NCI-H146 treated with DMSO at 0.1 percent for 48 hours (cell line): ENCODE data around the gene SLC25A21.
"Not testable (repeated sequence)": the region's sequence is repeated elsewhere in the genome, so short reads cannot be mapped to it uniquely, and the experiment has no call there.

Experiments used
- DNase-seq: peaks from one replicate; lab custom pipeline; 2025; ENCODE audit not compliant: unreplicated experiment; lab: John Stamatoyannopoulos, UW

Gene SLC25A21

DNA sequence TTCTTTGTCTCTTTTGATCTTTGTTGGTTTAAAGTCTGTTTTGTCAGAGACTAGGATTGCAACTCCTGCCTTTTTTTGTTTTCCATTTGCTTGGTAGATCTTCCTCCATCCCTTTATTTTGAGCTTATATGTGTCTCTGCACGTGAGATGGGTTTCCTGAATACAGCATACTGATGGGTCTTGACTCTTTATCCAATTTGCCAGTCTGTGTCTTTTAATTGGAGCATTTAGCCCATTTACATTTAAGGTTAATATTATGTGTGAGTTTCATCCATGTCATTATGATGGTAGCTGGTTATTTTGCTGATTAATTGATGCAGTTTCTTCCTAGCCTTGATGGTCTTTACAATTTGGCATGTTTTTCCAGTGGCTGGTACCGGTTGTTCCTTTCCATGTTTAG, 276.1 kb downstream of the SLC25A21 start:
- DNase-seq = not testable (repeated sequence)

DNA sequence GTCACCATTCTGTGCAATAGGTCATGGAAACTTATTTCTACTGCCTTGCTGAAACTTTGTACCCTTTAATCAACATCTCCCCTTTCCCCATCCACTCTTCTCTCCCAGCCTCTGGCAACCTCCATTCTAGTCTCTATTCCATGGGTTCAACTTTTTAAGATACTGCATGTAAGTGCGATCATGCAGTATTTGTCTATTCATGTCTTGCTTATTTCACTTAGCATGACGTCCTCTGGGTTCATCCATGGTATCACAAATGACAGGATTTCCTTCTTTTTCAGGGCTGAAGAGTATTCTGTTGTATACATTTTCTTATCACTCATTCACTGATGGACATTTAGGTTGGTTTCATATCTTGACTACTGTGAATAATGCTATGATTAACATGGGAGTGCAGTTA, 288.4 kb downstream of the SLC25A21 start:
- DNase-seq = no peak

DNA sequence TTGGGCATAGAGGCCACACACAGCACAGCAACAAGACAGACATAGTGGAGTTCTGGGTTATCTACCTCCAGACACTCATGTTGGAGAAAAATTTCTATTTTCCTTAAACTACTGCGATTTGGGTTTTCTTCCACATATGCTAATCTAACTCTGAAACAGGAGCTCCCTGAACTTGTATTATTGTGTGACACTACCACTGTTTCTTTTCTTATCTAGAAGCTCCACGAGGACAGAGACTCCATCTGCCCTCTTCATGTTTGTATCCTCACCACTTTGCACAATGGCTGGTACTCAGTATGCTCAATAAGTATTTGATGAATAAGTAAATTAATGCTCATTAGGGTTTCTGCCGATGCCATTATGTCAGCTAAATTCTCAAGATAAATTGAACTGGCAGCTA, 292.1 kb downstream of the SLC25A21 start:
- peak; percentile 24 for DNase-seq

DNA sequence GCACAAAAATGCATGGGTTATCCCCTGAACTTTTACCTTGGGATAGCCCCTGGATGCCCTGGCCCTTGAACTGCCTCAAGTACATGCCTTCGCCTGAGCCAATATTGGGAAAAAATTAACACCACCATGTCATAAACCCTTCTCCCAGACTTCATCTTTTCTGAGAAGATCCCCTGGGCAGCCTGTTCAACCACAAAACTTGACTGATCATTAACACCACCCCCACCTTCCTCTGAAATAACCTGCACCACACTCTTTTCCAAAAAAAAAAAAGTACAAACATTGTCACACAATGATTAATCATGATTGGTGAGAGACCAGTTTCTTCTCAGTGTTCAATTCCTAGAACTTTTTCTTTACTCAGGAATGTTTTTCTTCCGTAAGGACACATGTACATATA, 292.8 kb downstream of the SLC25A21 start:
- no peak for DNase-seq

DNA sequence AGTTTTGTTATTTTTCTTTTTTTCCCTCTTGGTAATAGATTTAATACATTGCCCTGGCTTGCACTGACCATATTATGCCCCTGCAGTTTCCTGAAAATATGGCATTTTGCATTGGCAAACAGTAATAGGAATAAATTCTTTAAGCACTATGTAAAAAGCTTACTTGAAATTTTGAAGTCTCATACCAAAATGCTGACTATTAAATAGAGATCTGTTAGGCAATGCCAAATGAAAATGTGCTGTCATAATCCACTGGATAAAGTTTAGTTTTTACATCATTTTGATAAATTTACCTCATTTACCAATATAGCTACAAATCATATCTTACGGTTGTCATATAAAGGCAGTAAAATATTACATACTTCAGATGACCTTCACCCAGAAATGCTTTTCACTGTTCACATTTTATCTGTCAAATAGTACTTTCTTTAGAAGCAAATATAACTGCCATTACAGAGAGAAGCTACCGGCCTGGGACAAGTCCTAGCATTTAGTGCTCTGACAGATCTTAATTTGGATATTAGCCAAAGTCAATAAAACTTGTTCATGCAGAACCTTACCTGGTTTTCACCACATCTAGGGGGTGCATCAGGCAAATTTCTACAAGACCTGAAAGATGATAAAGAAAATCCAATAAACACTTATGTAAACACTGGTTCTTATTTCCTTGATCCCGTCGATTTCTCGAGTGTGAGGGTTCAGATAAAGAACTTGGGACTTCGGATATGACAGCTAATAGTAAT, 297.8 kb downstream of the SLC25A21 start:
- DNase-seq = no peak

DNA sequence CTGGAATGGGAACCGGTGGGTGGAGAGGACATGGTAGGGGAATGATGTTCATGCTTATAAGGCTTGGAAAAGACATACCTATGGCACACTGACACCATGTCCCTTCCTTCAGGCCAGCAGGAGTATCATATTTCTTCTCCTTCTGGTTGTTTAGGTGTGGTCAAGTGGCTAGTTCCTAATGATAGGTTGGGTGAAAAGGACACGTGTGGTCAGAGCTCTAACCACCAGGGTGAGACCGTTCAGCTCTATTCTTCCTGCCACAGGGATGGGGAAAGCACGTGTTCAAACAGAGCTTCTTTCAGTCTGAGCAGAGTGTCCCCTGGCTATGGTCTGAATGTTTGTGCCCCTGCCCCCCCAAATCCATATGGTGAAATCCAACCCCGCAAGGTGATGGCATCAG, 301.6 kb downstream of the SLC25A21 start:
- DNase-seq = no peak

DNA sequence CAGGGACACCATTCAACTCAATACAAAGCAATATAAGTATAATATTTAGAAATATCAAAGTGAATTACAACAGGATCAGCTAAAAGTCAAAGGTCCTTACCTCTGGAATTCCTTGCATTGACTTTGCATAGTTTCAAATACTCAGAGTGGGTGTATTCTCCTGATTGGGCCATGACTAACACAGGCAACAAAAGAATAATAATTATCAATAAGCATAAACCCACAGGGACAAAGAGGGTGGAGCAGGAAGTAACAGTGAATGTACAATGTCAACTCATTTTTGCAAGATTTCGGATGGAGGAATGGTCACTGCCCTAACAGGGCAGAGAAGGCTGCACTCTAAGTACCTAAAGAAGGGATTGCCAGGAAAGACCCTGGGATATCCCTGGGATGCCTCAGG, 303.3 kb downstream of the SLC25A21 start:
- no peak for DNase-seq

DNA sequence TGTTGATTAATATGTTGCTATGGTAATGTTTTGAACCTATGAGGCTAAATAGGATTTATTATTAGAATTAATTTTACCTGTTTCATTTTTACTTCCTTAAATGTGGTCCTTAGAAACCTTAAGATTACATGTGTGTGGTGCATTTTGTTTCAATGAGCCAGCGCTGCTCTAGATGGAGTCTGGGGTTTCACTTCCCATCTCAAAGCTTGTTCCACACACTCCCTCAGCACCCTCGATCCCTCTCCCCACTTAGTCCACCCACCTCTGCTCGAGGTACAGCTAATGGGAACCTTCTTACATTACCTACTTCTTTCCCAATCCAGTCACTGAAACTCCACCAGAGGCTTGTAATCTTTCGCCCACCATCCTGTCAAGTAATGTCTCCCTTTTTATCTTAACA, 305.5 kb downstream of the SLC25A21 start:
- no peak for DNase-seq

DNA sequence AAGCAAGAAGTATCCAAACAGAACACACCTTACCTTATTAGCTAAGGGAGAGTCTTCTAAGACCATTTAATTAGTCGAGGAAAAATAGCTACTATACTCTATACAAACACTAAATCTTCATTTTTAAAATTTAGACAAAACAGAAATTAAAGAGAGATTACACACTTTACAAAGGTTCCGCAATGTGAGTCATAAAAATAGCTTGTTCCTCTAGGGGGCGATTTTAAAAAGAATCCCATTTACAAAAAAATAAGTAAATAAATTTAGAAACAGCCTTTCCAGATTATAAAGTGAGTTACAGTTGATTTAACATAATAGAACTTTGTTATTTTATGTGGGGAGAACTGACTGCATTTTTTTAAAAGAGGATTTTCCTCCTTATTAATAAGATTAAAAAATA, 309.1 kb downstream of the SLC25A21 start:
- DNase-seq = no peak

DNA sequence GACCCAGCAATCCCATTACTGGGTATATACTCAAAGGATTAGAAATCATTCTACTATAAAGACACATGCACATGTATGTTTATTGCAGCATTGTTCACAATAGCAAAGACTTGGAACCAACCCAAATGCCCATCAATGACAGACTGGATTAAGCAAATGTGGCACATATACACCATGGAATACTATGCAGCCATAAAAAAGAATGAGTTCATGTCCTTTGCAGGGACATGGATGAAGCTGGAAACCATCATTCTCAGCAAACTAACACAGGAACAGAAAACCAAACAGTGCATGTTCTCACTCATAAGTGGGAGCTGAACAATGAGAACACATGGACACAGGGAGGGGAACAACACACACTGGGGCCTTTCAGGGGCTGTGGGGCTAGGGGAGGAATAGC, 310.2 kb downstream of the SLC25A21 start:
- DNase-seq = not testable (repeated sequence)

DNA sequence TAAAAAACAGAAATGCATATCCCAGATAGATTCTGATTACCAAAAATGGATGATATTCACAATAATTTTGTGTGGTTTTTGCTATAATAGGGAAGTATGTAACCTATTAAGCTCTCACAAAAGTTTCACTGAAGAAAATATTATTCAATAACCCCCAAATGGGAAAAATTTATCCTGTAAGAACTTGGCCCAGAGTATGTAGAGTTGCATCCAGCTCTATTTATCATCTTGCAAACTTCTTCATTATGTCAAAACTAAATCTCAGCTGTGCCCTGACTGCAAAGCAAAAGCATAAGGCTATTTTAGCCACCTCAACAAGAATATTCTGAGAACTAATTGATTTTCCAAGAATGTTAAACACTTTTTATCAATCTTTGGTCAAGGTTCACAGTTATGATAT, 311.6 kb downstream of the SLC25A21 start:
- DNase-seq = no peak

DNA sequence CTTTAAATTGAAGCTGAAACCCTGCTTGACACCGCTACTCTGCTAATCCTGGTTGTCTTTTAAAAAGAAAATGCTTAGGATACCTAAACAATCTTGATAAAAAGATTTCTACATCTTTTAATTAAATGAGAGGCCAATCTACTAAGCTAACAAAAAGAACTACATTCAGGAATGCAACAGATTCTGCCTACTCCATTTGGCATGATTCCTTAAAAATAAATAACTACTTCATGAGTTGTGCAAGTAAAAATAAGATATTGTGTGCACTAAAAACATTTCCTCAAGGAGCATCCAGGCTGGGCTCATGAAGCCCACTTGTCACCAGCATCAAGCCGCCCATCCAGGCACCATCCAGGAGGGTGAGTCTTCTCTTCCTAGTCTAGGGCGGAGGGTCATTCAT, 313.3 kb downstream of the SLC25A21 start:
- no peak for DNase-seq

DNA sequence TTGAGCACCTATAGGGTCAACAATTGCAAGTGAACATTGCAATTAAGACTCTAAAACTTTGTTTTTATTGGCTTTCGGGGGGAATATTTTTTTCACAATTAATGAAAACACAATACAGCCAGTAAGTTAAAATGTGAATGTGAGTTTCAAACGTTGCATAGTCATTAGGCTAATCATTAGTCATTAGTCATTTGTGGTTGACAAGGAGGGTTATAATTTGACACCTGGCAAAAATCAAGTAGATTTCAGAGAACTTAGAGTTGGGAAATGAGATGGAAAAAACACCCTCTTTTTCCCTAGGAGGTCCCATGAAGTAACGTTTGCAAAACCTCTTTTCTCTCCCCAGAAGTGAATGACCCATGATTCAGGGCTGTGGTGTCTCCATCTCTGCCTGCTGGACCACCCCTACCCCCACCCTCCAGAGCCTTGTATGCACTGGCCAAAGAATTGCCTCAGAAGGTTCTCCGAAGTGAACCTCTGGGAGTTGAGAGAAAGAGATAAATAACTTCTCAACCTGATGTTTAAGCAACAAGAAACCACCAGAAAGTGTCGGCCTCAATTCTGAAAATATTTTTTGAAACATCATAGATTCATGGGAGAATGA, 314.5 kb downstream of the SLC25A21 start:
- no peak for DNase-seq

DNA sequence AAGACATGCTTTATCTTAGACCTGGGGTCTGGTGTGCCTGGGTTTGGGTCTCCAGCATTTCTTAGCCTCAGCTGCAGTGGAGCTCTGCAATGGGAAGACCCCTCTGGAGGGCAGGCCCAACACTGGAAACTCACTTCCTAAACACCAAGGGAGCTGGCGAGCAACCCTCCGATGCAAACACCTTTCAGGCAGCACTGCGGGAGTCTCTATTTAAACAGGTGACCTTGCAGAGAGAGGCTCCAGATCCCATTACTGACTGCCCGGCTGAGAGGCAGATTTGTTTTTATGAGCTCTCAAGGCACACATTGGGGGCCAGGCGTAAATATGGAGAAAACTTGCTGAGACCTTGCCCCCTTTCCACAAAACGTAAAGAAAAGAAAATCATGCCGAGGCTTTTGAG, 315.3 kb downstream of the SLC25A21 start:
- peak; percentile 76 for DNase-seq

DNA sequence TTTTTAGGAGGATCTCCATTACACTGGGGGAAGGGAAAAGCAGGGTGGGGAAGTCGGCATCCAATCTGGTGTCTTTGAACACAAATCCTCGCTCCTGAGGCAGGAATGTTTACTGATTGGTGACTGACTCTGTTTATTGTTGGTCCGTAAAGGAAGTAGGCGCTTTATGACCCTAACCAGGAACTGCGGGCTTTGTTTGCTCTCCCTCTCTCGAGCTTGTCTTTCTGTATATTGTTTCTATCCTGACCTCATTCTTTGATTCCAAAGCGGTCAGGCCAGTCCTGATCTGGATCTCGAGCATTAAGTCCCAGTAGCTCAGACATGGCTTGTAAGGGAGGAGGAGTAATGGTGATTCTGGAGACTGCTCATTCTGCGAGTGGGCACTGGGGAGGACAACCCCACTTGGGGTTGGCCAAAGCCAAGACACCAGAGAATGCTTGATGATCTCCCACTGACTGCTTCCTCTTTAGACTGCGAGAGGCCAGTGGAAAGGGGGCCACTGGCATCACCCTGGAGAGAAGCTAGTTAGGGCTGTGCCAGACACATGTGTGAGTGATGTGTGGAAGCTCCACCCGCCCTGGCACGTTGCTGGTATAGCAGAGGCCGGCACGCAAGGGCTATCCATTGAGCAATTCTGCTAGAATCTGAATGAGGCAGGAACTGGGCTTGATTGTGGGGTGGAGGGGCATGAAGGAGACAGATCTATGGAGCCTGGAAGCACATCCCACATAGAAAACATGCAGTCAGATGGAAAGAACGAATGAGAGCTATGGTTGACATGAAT, 316.1 kb downstream of the SLC25A21 start:
- DNase-seq = no peak

DNA sequence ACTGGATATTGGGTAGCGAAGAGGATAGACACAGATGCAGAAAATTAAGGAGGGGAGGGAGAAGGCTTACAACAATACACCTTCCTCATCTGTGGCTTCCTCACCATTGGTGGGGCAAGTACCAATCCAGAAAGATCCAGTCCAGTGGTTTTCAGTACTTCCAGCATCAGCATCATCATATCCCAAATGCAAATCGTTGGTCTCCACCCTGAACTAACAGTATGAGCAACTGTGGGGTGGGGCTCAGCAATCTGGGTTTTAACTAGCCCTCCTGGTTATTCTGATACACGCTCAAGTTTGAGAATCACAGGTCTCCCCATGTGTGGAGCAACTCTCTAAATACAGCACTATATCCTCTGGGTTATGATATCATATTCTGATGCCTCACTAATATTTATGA, 317.0 kb downstream of the SLC25A21 start:
- DNase-seq = no peak

DNA sequence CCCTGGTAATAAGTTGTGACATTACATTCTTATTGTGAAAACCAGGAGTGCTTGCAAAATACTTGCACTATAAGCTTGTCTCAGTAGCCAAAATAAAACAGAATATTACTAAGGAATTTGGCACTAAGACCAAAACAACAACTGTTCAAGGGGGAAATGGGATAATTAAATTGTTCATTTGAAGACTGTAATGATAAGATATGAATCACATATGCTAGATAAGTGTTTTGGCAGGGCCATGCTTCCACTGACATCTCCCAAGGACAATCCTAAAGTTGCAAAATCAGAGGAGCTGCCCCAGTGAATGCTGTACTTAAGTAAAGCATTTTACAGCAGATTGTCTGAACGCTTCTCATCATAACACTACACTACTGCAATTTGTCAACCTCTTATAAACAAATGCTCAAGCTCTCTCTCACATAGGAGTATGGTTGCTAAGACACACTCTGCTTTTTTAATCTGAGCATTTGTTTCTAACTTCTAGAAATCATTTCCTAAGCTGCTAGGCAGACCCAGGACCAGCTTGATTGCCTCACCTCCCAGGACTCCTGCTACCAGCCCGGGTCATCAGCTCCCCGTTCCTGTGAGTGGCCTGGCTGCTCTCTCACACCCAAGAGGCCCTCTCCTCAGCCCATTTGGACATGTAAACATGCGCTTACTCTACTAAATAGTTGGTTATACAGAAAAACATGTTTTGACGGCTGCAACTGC, 319.3 kb downstream of the SLC25A21 start:
- no peak for DNase-seq

DNA sequence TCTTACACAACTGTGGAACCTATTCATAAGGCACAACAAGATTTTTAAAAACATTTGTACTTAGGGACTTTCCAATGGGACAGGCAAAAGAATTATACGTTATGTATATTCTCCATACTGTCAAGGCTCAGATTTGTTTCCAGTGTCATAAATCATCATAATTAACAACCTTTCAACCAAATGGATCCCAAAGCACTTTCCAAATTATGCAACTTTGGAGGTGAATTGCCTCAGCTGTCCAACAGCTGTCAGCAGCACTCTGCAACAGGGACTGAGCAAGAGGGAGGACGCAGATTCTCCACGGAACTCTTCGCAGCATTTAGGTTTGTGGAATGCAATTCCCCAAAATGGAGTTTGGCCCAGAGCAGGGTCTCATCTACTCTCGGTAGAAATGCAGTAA, 324.2 kb downstream of the SLC25A21 start:
- DNase-seq = no peak

DNA sequence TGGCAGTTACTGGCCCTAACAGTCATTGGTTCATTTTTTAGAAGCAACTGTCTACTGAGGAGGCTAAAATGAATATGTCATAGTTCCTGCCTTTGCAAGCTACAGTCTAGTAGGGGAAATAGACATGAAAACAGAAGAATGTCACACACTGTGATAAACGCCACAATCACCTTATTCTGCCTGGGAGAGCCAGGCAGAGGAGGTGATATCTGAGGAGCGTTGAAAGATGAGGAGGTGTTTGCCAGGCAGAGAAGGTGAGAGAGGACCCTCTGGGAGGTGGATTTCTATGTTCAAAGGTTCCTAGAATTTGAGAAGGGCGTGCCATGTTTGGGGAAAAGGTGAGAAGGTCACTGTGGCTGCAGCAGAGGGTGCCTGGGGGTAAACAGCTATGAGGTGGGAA, 325.0 kb downstream of the SLC25A21 start:
- DNase-seq = no peak

DNA sequence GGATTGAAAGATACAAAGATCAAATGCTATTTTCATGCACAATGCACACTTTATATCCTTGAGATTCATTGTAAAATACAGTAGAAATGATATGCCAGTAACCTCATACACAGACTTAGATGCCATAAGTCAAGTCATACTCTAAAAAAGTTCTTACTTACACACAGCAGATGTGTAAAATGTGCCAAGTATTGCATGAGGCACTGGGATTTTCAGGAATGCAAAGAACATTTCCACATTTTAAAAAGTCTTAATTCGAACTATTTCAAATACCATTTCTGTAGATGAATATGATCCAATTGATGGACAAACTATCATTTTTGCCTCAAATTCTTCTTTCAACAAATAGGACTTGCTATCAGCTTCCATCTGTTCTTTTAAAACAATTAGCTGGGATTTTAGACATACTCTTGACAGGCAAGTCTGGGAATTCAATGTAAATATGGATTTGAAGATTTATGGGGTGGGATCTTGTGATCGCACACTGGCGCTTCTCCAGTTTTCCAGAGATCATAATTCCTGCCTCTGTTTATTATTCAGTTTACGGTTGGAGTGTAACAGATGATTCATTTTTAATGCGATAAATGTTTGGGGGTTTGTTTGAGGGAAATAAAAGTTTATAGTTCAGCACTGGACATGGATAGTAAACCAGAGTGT, 326.9 kb downstream of the SLC25A21 start:
- no peak for DNase-seq
